HG02763 (cell line): ENCODE results near the gene APOBR.
"Not testable (repeated sequence)": the region's sequence is repeated elsewhere in the genome, so short reads cannot be mapped to it uniquely, and the experiment has no call there.

Source experiments
- ATAC-seq: cut with Tn5 transposase; IDR thresholded peaks from one replicate; pipeline ENCODE4 v1.9.1; 2021; ENCODE audit warnings: mild to moderate bottlenecking, moderate library complexity; ENCODE audit not compliant: unreplicated experiment

Gene APOBR, protein sequence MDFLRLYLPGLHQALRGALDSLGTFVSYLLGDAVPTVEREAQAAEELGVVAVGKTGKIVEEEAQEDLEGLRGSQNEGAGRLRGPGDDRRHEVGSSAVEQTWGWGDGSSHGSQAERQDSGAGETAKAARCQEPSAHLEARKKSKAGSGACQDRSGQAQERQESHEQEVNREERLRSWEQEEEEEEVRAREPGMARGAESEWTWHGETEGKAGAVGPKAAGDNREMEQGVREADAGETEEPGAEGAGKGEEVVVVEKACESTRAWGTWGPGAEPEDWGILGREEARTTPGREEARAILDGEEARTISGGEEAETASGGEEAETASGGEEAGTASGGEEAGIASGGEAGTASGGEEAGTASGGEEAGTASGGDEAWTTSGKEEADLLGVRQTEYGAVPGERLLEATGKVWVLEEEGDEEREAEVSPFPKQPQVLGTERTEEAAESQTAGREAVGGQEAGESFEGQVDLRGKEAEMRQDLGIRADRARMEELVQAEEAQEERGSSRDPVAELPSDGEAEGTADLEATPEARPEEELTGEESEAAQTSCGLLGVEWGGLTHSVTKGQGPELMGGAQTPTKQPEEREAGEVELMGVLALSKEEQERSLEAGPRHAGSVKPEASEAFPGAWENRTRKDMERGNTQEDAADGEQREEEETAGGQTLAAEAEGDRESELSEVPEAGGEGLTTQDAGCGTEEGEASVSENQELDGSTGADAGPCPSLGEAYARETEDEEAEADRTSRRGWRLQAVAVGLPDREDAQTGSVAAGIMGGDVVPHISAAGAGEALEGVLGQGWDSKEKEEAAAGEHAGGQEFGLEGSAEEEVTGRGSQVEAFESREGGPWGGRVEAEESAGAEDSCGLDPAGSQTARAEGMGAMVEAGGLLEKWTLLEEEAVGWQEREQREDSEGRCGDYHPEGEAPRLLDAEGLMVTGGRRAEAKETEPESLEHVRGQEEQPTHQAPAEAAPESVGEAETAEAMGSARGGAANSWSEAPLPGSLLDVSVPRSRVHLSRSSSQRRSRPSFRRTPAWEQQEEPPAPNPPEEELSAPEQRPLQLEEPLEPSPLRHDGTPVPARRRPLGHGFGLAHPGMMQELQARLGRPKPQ

GRCh38 chr16:28494121-28494851, at the start of gene APOBR:
TSS of gene APOBR (plus strand) at chr16:28494643. CDS start at chr16:28494682, 39 bp downstream.
- peak; percentile 39 for ATAC-seq

GRCh38 chr16:28446388-28446787, 48.1 kb upstream of the APOBR start:
- ATAC-seq = not testable (repeated sequence)

- ATAC-seq = not testable (repeated sequence)
Observed at GRCh38 chr16:28447081-28447480, 47.4 kb upstream of the APOBR start.

DNA sequence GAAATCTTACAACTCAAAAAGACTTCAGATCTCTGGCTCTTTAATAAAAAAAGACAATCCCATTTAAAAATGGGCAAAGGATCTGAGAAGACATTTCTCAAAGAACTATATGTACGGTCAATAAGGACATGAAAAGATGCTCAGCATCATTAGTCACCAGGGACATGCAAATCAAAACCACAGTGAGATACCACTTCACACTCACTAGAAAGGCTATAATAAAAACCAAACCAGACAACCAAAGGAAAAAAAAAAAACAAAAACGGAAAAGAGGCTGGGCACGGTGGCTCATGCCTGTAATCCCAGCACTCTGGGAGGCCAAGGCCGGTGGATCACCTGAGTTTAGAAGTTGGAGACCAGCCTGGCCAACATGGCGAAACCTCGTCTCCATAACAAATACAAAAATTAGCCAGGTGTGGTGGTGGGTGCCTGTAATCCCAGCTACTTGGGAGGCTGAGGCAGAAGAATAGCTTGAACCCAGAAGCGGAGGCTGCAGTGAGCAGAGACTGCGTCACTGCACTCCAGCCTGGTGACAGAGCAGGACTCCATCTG, 20.7 kb upstream of the APOBR start:
- ATAC-seq = no peak

DNA sequence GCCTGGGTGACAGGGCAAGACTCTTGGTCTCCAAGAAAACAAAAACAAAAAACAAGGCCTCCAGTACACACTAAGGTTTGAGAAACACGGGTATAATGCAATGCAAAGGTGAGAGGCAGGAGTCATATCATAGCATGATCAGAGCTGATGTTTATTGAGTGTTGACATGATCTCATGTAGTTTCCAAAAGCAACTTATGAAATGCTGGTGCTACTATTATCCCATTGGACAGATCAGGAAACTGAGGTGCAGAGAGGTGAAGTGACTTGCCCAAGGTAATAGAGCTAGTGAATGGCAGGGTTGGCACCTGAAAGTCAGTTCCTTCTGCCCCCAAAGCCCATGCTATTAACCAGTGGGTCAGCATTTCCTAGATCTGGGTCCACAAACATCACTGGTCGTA, 19.2 kb upstream of the APOBR start:
- ATAC-seq = no peak

DNA sequence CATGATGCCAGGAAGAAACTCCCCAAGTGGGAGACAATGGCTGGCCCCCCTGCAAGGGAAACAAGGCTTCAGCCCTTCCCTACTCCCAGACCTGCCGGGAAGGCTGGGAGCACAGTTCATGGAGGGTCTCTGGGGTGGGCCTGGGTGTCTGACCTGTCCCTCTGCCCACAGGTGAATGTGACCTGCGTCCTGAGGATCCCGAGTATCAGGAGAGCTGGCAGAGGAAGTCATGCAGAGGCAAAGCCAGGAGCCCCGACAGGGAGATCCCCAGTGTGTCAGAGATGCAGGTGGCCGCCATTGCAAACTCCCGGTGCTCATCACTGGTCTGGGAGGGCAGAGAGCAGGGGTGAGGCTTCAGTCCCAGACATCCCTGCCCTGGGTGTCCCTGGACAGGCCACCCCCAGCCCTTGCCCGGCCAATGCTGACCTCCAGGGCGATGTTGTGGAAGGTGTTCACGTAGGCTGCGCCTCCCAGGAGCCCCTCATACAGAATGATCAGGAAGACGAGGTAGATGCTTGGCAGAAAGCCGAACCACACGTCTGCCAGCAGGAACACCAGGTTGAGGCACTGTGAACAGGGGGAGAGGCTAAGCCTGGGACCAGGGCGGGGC, 17.0 kb upstream of the APOBR start:
- no peak for ATAC-seq

GRCh38 chr16:28478506-28479180, 15.8 kb upstream of the APOBR start:
- ATAC-seq = no peak

DNA sequence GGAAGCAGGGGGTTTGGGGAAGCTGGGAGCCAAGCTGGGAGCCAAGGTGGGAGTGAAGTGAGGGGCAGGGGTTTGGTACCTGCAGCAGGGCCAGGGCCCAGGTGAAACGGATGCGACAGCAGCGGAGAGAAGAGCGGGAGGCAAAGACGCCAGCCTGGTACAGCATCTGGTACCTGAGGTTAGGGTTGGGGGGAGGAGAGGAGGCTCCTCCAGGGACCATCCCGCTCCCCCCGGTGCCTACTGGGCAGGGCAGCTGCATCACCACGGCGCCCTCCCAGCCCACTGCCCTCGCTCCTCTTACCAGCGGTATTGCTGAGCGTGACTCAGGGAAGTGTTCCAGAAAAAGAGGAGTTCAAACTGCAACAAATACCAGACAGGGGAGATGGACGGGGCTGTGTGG, 12.4 kb upstream of the APOBR start:
- no peak for ATAC-seq

DNA sequence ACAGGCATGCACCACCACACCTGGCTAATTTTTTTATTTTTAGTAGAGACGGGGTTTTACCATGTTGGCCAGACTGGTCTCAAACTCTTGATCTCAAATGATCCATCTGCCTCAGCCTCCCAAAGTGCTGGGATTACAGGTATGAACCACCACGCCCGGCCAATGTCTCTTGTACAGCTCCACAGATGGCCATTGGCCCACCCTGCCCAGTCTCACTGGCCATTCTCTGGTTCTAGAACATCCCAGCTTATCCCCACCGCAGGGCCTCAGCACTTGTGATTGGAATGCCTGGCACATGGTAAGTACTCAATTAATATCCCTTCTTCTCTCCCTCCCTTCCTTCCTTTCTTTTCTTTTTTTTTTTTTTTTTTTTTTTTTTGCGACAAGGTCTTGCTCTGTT, 11.1 kb upstream of the APOBR start:
- ATAC-seq = not testable (repeated sequence)

DNA sequence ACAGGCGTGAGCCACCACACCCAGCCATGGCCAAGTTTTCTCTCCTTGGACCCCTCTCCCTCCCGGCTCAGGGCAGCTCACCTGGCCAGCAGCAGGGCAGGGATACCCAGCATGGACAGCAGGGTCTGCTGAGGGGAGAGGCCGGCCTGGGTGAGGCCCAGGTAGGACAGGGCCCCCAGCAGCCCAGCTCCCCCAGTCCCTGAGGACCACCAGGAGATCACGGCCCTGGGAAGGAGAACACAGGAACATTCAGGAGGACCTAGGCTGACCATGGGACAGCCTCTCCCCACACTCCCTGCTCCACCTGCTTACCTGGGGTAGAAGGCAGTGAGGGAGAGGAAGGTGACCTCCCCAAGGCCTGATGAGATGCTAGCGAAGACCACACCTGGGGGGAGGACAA, 8.2 kb upstream of the APOBR start:
- ATAC-seq = no peak

DNA sequence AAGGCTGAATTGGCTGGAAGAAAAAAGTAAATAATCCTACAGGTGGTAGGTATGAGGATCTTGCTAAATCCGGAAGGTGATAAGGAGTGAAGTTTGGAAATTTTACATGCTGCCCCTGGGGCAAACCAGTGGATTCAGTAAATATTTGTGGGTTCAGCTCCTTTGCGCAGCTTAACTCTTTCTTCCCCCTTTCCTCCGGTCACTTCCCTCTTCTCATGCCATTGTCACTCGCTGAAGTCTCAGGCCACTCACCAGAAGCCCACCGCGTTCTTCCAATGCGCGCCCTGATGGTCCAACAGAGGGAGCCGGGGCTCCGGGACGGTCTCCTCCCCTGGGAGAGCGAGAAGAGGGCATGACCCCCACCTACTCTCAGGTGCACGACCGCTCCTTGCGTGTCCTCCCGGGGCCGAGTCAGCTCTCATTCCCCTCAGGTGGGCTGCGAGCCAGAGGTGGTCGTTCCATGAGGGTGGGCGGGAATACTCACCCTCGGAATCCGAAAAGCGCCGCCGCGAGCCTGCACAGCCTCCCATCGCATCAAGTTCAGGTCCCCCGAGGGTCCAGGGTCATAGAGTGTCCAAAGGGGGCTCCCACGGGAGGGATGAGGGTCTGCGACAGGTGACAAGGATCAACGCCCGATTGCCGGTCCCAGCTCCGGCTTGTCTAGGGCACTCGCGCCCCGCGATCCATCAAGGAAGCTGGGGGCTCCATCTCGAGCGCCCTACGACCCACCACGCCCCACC, 3.0 kb upstream of the APOBR start:
- ATAC-seq = no peak

DNA sequence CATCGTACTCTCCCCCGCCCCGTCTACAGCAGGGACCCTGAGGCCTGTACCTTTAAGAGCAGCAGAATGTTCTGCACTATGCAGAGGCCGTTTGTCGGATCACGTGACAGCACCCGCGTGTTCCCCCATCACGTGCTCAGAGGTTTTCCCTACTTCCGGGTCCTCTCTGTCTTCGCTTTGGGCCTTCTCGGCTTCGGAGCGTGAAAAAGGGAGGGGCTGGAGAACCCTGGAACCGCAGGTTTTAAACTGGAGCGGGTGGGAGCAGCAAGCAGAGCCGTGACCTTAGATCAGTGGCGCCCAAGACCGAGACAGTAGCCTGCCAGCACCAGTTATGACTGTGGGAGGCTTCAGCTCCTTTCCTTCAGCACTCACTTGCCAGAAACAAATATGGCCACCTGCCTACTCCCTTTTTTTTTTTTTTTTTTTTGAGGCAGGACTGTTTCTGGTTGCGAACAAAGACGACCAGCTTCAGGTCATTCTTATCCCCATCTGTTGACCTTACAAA, 2.4 kb upstream of the APOBR start, which contains the start of gene CLN3:
Gene CLN3, minus strand, starts transcription at position 105 of the 505 bp plus-strand sequence. CDS start 315 bp downstream, outside the sequence.
- ATAC-seq = peak; percentile 74

GRCh38 chr16:28492511-28492910, 1.9 kb upstream of the APOBR start:
- ATAC-seq = no peak

DNA sequence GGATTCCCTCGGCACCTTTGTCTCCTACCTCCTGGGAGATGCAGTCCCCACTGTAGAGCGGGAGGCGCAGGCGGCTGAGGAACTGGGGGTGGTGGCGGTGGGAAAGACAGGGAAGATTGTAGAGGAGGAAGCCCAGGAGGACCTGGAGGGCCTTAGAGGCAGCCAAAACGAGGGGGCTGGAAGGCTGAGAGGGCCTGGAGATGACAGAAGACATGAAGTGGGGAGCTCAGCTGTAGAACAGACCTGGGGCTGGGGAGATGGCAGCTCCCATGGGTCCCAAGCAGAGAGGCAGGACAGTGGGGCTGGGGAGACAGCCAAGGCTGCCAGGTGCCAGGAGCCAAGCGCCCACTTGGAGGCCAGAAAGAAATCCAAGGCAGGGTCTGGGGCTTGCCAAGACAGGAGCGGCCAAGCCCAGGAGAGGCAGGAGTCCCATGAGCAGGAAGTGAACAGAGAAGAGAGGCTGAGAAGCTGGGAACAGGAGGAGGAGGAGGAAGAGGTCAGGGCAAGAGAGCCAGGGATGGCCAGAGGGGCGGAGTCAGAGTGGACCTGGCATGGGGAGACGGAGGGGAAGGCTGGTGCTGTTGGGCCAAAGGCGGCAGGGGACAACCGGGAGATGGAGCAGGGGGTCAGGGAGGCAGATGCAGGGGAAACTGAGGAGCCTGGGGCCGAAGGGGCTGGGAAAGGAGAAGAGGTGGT, 803 bp downstream of the APOBR start:
- no peak for ATAC-seq

- ATAC-seq = no peak
Observed at GRCh38 chr16:28495795-28496749, 1.6 kb downstream of the APOBR start.

- ATAC-seq = no peak
Observed at GRCh38 chr16:28496844-28497243, 2.4 kb downstream of the APOBR start.

DNA sequence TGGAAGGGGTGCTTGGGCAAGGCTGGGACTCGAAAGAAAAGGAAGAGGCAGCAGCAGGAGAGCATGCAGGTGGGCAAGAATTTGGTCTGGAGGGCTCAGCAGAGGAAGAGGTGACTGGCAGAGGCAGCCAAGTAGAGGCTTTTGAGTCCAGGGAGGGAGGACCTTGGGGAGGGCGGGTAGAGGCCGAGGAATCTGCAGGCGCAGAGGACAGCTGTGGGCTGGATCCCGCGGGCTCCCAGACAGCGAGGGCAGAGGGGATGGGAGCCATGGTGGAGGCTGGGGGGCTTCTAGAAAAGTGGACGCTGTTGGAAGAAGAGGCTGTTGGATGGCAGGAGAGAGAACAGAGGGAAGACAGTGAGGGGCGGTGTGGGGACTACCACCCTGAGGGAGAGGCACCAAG, 2.9 kb downstream of the APOBR start:
- no peak for ATAC-seq
